ENCODE measurements around the gene NDC80.
"Not testable (repeated sequence)": the region's sequence is repeated elsewhere in the genome, so short reads cannot be mapped to it uniquely, and the experiment has no call there.

The NDC80 gene

GRCh38 chr18:2656981-2657512 is 85.7 kb downstream of the NDC80 start:
- Mint-ChIP-seq H3K4me3 (peak overlapping the region; percentile 97), H3K4me1 (ENCODE audit: low read depth) (peaks cover 44% of the 10 kb centered on the region), H3K27ac (peak overlapping the region; percentile 97), H3K27me3 (no peaks in the 10 kb centered on the region), H3K9me3 (peaks cover 2% of the 10 kb centered on the region), H3K36me3 (ENCODE audit: low read depth) (peaks cover 48% of the 10 kb centered on the region)
- no peak for DNase-seq

- Mint-ChIP-seq H3K27ac (peak overlapping the region; percentile 94), H3K27me3 (no peaks in the 10 kb centered on the region), H3K4me1 (ENCODE audit: low read depth) (peaks cover 50% of the 10 kb centered on the region), H3K9me3 (peaks cover 2% of the 10 kb centered on the region), H3K36me3 (ENCODE audit: low read depth) (peaks cover 56% of the 10 kb centered on the region), H3K4me3 (peak overlapping the region; percentile 97)
- DNase-seq = no peak
These were observed 86.6 kb downstream of the NDC80 start for GRCh38 chr18:2657788-2658458.

GRCh38 chr18:2660849-2661248 is 89.5 kb downstream of the NDC80 start:
- H3K36me3 Mint-ChIP-seq (ENCODE audit: low read depth) = peaks cover 76% of the 10 kb centered on the region
- H3K4me1 Mint-ChIP-seq (ENCODE audit: low read depth) = peaks cover 61% of the 10 kb centered on the region
- H3K4me3 Mint-ChIP-seq, DNase-seq, H3K27me3 Mint-ChIP-seq, H3K9me3 Mint-ChIP-seq: not testable (repeated sequence)
- peak overlapping the region; percentile 74 for H3K27ac Mint-ChIP-seq

- Mint-ChIP-seq H3K36me3 (ENCODE audit: low read depth) (peaks cover 77% of the 10 kb centered on the region), H3K4me1 (ENCODE audit: low read depth) (peaks cover 73% of the 10 kb centered on the region)
- not testable (repeated sequence) for H3K9me3 Mint-ChIP-seq, H3K4me3 Mint-ChIP-seq, H3K27ac Mint-ChIP-seq, H3K27me3 Mint-ChIP-seq, DNase-seq
These were observed 90.9 kb downstream of the NDC80 start for GRCh38 chr18:2662288-2662687.

GRCh38 chr18:2662990-2663389 is 91.6 kb downstream of the NDC80 start:
- H3K36me3 Mint-ChIP-seq (ENCODE audit: low read depth) = peaks cover 77% of the 10 kb centered on the region
- H3K9me3 Mint-ChIP-seq = peaks cover 2% of the 10 kb centered on the region
- peak overlapping the region; percentile 82 for H3K27ac Mint-ChIP-seq
- peak overlapping the region; percentile 33 for H3K4me3 Mint-ChIP-seq
- H3K27me3 Mint-ChIP-seq = no peaks in the 10 kb centered on the region
- peaks cover 74% of the 10 kb centered on the region for H3K4me1 Mint-ChIP-seq (ENCODE audit: low read depth)
- DNase-seq = no peak

Data from activated T-cell treated with anti-CD3 and anti-CD28 coated beads, Interleukin-2, amount 50 U/mL, for 24 hours (primary cell).